HCT116 (cell line): ENCODE results near the gene CFI.

ENCODE experiments used
- CEBPB ChIP-seq: IDR thresholded peaks from 2 replicates; pipeline ENCODE4 v1.6.1; 2012; ENCODE audit warnings: low read depth
- EZH2 ChIP-seq: fragments of 200-600 bp; sonication (generic); IDR thresholded peaks from 2 replicates; pipeline ENCODE4 v1.6.1; 2017; ENCODE audit warnings: antibody characterized with exemption, mixed run types
- SP1 ChIP-seq: IDR thresholded peaks from 2 replicates; pipeline ENCODE4 v1.6.1; 2012; ENCODE audit warnings: low read depth
- TF ChIP-seq, protein P1 (sequence below), 3 experiments: fragments of 200-600 bp in 1 of 3; sonication (generic) in 1 of 3; IDR thresholded peaks in 2 of 3; conservative IDR thresholded peaks in 1 of 3; 2 replicates each; pipeline ENCODE4 v1.5.1; 2012 to 2017; ENCODE audit warnings: low read depth in 2 of 3, low read length in 2 of 3, antibody characterized with exemption in 1 of 3, borderline replicate concordance in 1 of 3, control low read depth in 1 of 3, mild to moderate bottlenecking in 1 of 3, mixed read lengths in 1 of 3, mixed run types in 1 of 3, moderate library complexity in 1 of 3; ENCODE audit not compliant: insufficient read depth in 1 of 3
- TF ChIP-seq, protein P2 (sequence below): IDR thresholded peaks from 2 replicates; pipeline ENCODE4 v1.6.1; 2012; ENCODE audit warnings: low read depth
- TF ChIP-seq, protein P3 (sequence below): IDR thresholded peaks from 2 replicates; pipeline ENCODE4 v1.6.1; 2011; ENCODE audit warnings: mild to moderate bottlenecking, low read length, moderate library complexity; ENCODE audit not compliant: insufficient replicate concordance; ENCODE audit errors: extremely low read depth

DNA sequence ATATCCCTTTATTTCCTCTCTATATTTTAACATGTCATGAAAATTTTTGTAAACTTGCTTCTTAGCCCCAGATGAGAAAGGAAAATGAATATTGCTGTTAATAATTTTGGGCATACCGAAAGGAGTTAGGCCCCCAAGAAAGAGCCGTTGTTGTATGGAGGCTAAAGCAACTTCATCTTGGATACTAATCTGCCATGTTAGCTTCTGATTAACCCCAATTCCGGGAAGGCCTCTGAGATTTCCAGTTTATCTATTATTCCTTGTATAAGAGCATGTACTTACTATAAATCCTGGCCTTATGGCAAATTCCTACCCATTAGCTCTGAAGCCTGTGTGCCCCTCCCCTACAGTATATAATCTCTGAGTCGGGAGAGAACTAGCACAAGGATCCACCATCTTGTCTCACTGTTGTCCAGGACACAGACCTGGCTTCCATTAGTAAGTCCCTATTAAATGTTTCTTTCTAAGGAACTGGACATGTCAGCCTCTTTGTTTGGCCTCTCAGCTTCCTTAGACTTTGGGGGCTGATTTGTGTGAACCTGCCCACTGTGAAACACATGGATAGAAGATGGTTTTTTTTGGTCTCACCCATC is 51.1 kb downstream of the CFI start:
- TF ChIP-seq, protein P1, sequence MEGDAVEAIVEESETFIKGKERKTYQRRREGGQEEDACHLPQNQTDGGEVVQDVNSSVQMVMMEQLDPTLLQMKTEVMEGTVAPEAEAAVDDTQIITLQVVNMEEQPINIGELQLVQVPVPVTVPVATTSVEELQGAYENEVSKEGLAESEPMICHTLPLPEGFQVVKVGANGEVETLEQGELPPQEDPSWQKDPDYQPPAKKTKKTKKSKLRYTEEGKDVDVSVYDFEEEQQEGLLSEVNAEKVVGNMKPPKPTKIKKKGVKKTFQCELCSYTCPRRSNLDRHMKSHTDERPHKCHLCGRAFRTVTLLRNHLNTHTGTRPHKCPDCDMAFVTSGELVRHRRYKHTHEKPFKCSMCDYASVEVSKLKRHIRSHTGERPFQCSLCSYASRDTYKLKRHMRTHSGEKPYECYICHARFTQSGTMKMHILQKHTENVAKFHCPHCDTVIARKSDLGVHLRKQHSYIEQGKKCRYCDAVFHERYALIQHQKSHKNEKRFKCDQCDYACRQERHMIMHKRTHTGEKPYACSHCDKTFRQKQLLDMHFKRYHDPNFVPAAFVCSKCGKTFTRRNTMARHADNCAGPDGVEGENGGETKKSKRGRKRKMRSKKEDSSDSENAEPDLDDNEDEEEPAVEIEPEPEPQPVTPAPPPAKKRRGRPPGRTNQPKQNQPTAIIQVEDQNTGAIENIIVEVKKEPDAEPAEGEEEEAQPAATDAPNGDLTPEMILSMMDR (IDR thresholded peaks at IDR 0.05 in 2 of 3, conservative IDR thresholded peaks at IDR 0.05 in 1 of 3; ENCODE audit: borderline replicate concordance in 1 of 3, insufficient read depth in 1 of 3, low read depth in 2 of 3, low read length in 2 of 3) = no peak
- TF ChIP-seq EZH2 (no peak), CEBPB (no peak), SP1 (no peak)
- TF ChIP-seq, protein P2, sequence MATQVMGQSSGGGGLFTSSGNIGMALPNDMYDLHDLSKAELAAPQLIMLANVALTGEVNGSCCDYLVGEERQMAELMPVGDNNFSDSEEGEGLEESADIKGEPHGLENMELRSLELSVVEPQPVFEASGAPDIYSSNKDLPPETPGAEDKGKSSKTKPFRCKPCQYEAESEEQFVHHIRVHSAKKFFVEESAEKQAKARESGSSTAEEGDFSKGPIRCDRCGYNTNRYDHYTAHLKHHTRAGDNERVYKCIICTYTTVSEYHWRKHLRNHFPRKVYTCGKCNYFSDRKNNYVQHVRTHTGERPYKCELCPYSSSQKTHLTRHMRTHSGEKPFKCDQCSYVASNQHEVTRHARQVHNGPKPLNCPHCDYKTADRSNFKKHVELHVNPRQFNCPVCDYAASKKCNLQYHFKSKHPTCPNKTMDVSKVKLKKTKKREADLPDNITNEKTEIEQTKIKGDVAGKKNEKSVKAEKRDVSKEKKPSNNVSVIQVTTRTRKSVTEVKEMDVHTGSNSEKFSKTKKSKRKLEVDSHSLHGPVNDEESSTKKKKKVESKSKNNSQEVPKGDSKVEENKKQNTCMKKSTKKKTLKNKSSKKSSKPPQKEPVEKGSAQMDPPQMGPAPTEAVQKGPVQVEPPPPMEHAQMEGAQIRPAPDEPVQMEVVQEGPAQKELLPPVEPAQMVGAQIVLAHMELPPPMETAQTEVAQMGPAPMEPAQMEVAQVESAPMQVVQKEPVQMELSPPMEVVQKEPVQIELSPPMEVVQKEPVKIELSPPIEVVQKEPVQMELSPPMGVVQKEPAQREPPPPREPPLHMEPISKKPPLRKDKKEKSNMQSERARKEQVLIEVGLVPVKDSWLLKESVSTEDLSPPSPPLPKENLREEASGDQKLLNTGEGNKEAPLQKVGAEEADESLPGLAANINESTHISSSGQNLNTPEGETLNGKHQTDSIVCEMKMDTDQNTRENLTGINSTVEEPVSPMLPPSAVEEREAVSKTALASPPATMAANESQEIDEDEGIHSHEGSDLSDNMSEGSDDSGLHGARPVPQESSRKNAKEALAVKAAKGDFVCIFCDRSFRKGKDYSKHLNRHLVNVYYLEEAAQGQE = no peak
- TF ChIP-seq, protein P3, sequence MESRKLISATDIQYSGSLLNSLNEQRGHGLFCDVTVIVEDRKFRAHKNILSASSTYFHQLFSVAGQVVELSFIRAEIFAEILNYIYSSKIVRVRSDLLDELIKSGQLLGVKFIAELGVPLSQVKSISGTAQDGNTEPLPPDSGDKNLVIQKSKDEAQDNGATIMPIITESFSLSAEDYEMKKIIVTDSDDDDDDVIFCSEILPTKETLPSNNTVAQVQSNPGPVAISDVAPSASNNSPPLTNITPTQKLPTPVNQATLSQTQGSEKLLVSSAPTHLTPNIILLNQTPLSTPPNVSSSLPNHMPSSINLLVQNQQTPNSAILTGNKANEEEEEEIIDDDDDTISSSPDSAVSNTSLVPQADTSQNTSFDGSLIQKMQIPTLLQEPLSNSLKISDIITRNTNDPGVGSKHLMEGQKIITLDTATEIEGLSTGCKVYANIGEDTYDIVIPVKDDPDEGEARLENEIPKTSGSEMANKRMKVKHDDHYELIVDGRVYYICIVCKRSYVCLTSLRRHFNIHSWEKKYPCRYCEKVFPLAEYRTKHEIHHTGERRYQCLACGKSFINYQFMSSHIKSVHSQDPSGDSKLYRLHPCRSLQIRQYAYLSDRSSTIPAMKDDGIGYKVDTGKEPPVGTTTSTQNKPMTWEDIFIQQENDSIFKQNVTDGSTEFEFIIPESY = no peak
